Measurements from ENCODE around the gene AGAP3.

AGAP3 gene

GRCh38 chr7:151138153-151138851 lies 52.0 kb downstream of the AGAP3 start:
- DNase-seq, result no peak

- no peak for DNase-seq
These were observed 53.0 kb downstream of the AGAP3 start for GRCh38 chr7:151139071-151139790.

GRCh38 chr7:151139791-151140190 lies 53.5 kb downstream of the AGAP3 start:
- DNase-seq, result no peak

GRCh38 chr7:151140826-151141225 lies 54.6 kb downstream of the AGAP3 start:
- no peak for DNase-seq

- no peak for DNase-seq
These were observed 55.1 kb downstream of the AGAP3 start for GRCh38 chr7:151141311-151141854.

GRCh38 chr7:151141855-151142685 lies 55.8 kb downstream of the AGAP3 start:
- no peak for DNase-seq

GRCh38 chr7:151142686-151143040 lies 56.4 kb downstream of the AGAP3 start:
- no peak for DNase-seq

GRCh38 chr7:151143261-151144015 lies 57.2 kb downstream of the AGAP3 start:
- no peak for DNase-seq

- no peak for DNase-seq
These were observed 58.1 kb downstream of the AGAP3 start for GRCh38 chr7:151144387-151144786.

- no peak for DNase-seq
These were observed 60.5 kb downstream of the AGAP3 start for GRCh38 chr7:151146761-151147160.

GRCh38 chr7:151148319-151149259 lies 62.3 kb downstream of the AGAP3 start:
- no peak for DNase-seq

GRCh38 chr7:151150388-151150787 lies 64.1 kb downstream of the AGAP3 start:
- no peak for DNase-seq

GRCh38 chr7:151152643-151153513 lies 66.6 kb downstream of the AGAP3 start:
- DNase-seq, result no peak

- no peak for DNase-seq
These were observed 71.5 kb downstream of the AGAP3 start for GRCh38 chr7:151157645-151158329.

- no peak for DNase-seq
These were observed 75.5 kb downstream of the AGAP3 start for GRCh38 chr7:151161757-151162156.

- DNase-seq, result no peak
These were observed 80.4 kb downstream of the AGAP3 start for GRCh38 chr7:151166629-151167196.

GRCh38 chr7:151167197-151167961 lies 81.1 kb downstream of the AGAP3 start, which contains the start of gene GBX1:
TSS of gene GBX1 (minus strand) at chr7:151167694. CDS start at chr7:151167548, 146 bp downstream.
- no peak for DNase-seq

- DNase-seq, result no peak
These were observed 81.9 kb downstream of the AGAP3 start for GRCh38 chr7:151168003-151168786.

Measured in SIG-M5 (cell line).